GM19035 (cell line): ENCODE measurements around the gene ATP10A.
"Not testable (repeated sequence)": the region's sequence is repeated elsewhere in the genome, so short reads cannot be mapped to it uniquely, and the experiment has no call there.

Experiments
- ATAC-seq: cut with Tn5 transposase; IDR thresholded peaks from one replicate; pipeline ENCODE4 v1.9.1; 2021; ENCODE audit not compliant: unreplicated experiment

Gene ATP10A

GRCh38 chr15:25780479-25781255 lies 82.5 kb downstream of the ATP10A start:
- no peak for ATAC-seq

- ATAC-seq, result no peak
These were observed 85.0 kb downstream of the ATP10A start for GRCh38 chr15:25778161-25778560.

- no peak for ATAC-seq
These were observed 86.1 kb downstream of the ATP10A start for GRCh38 chr15:25777037-25777436.

- no peak for ATAC-seq
These were observed 86.9 kb downstream of the ATP10A start for GRCh38 chr15:25776071-25776746.

- peak; percentile 68 for ATAC-seq
These were observed 87.7 kb downstream of the ATP10A start for GRCh38 chr15:25775317-25775912.

- ATAC-seq, result no peak
These were observed 88.3 kb downstream of the ATP10A start for GRCh38 chr15:25774871-25775270.

GRCh38 chr15:25773248-25773647 lies 89.9 kb downstream of the ATP10A start:
- ATAC-seq, result no peak

- ATAC-seq, result no peak
These were observed 90.6 kb downstream of the ATP10A start for GRCh38 chr15:25772500-25772899.

GRCh38 chr15:25771736-25772135 lies 91.4 kb downstream of the ATP10A start:
- ATAC-seq, result not testable (repeated sequence)

GRCh38 chr15:25771338-25771706 lies 91.8 kb downstream of the ATP10A start:
- no peak for ATAC-seq

- ATAC-seq, result no peak
These were observed 92.3 kb downstream of the ATP10A start for GRCh38 chr15:25770618-25771337.

GRCh38 chr15:25770031-25770430 lies 93.1 kb downstream of the ATP10A start:
- no peak for ATAC-seq

- ATAC-seq, result no peak
These were observed 94.9 kb downstream of the ATP10A start for GRCh38 chr15:25768271-25768670.

GRCh38 chr15:25767356-25768151 lies 95.6 kb downstream of the ATP10A start:
- ATAC-seq, result no peak

GRCh38 chr15:25766417-25766816 lies 96.7 kb downstream of the ATP10A start:
- no peak for ATAC-seq

GRCh38 chr15:25764980-25765735 lies 98.0 kb downstream of the ATP10A start:
- ATAC-seq, result no peak

- no peak for ATAC-seq
These were observed 99.2 kb downstream of the ATP10A start for GRCh38 chr15:25763954-25764353.

- no peak for ATAC-seq
These were observed 99.8 kb downstream of the ATP10A start for GRCh38 chr15:25763331-25763751.

GRCh38 chr15:25761971-25762662 lies 101.0 kb downstream of the ATP10A start:
- ATAC-seq, result no peak
